Left ventricle myocardium superior (tissue), 1 donor: ENCODE results near the gene NUP188. TPM values are rescaled to one million over a fixed set of nuclear protein-coding genes. Genes with fewer than 3 reads are reported as not detected.

Source experiments
- ATAC-seq: fragments of 200-7000 bp; cut with Tn5 transposase; one replicate; pipeline ENCODE4 v1.9.1; 2020; ENCODE audit warnings: mild to moderate bottlenecking, moderate library complexity
- DNase-seq: peaks from one replicate; pipeline ENCODE4 v3.0.0-alpha.2; 2020
- intact Hi-C: fragments of 100-400 bp; cut with micrococcal nuclease; formaldehyde crosslinking; loops from one replicate; pipeline ENCODE4 v1.11.0; 2022
- long read RNA-seq: library from polyadenylated mRNA; unstranded; transcript quantifications from one replicate; pipeline ENCODE4 v2.0.0, GENCODE V29; 2021
- total RNA-seq: library from RNA; stranded (reverse); fragmentation: NEBNext Ultra II Directional; extraction: Animal tissue kit (Norgen Biotek cat#: 25700); gene quantifications from one replicate; pipeline ENCODE4 v1.2.1, GENCODE V29; 2021
- donor health status: DM: no; HTN: yes; CAD: no; lungs with severe emphysema.

The NUP188 gene
- 17.4 TPM for total RNA-seq
- long read RNA-seq, full-length matches to known transcripts = 2 of 12 reads
- long read RNA-seq, partial matches to known transcripts = 6 of 12 reads
- long read RNA-seq, other reads (novel, unspliced or antisense) = 4 of 12 reads

- peak; percentile 99 for DNase-seq
- intact Hi-C loops = no loop called here
Measured at GRCh38 chr9:128947527-128948301, at the start of gene NUP188, which contains the start of gene DOLK. NUP188 (plus strand) TSS chr9:128947699; CDS start chr9:128947720, 21 bp downstream. DOLK (minus strand) TSS chr9:128947603; CDS start chr9:128947303, 300 bp downstream.

GRCh38 chr9:128898382-128898781 is 49.1 kb upstream of the NUP188 start:
- ATAC-seq (no peak), DNase-seq (no peak)
- intact Hi-C loops = no loop called here

More at GRCh38 chr9:128947527-128948301, at the start of gene NUP188, which contains the start of gene DOLK:
- peak; percentile 94 for ATAC-seq

- DNase-seq (no peak), ATAC-seq (no peak)
- intact Hi-C loops = no loop called here
Measured at GRCh38 chr9:128898845-128899565, 48.5 kb upstream of the NUP188 start.

- no peak for DNase-seq
- intact Hi-C loops = no loop called here
- peak; percentile 53 for ATAC-seq
Measured at GRCh38 chr9:128899566-128900322, 47.8 kb upstream of the NUP188 start.

- DNase-seq (no peak), ATAC-seq (no peak)
- intact Hi-C loops = no loop called here
Measured at GRCh38 chr9:128901379-128901778, 46.1 kb upstream of the NUP188 start.

- ATAC-seq = no peak
- intact Hi-C loops = no loop called here
- no peak for DNase-seq
Measured at GRCh38 chr9:128901822-128902221, 45.7 kb upstream of the NUP188 start.

GRCh38 chr9:128902351-128903078 is 45.0 kb upstream of the NUP188 start:
- peak; percentile 67 for DNase-seq
- intact Hi-C loops = no loop called here
- peak; percentile 55 for ATAC-seq

- ATAC-seq = no peak
- intact Hi-C loops = no loop called here
- DNase-seq = no peak
Measured at GRCh38 chr9:128903079-128903461, 44.4 kb upstream of the NUP188 start.

- intact Hi-C loops = no loop called here
- no peak for ATAC-seq
- DNase-seq = no peak
Measured at GRCh38 chr9:128903871-128904620, 43.5 kb upstream of the NUP188 start.

GRCh38 chr9:128905964-128906363 is 41.5 kb upstream of the NUP188 start:
- intact Hi-C loops = no loop called here
- DNase-seq = no peak
- ATAC-seq = no peak

- ATAC-seq = no peak
- DNase-seq = no peak
- intact Hi-C loops = no loop called here
Measured at GRCh38 chr9:128906741-128907140, 40.8 kb upstream of the NUP188 start.

- ATAC-seq = no peak
- DNase-seq = no peak
- intact Hi-C loops = no loop called here
Measured at GRCh38 chr9:128908372-128908771, 39.1 kb upstream of the NUP188 start.

GRCh38 chr9:128909859-128910258 is 37.6 kb upstream of the NUP188 start:
- ATAC-seq (no peak), DNase-seq (no peak)
- intact Hi-C loops = no loop called here

GRCh38 chr9:128910906-128911305 is 36.6 kb upstream of the NUP188 start:
- DNase-seq (no peak), ATAC-seq (no peak)
- intact Hi-C loops = no loop called here

GRCh38 chr9:128911529-128912035 is 35.9 kb upstream of the NUP188 start:
- peak; percentile 85 for ATAC-seq
- peak; percentile 80 for DNase-seq

GRCh38 chr9:128912270-128912853 is 35.1 kb upstream of the NUP188 start:
- no peak for DNase-seq
- ATAC-seq = no peak
- intact Hi-C loops = no loop called here

More at GRCh38 chr9:128911529-128912035, 35.9 kb upstream of the NUP188 start:
- intact Hi-C loops = no loop called here

GRCh38 chr9:128913048-128913900 is 34.2 kb upstream of the NUP188 start:
- intact Hi-C loops = no loop called here
- no peak for DNase-seq

More at GRCh38 chr9:128913048-128913900, 34.2 kb upstream of the NUP188 start:
- ATAC-seq = peak; percentile 12
